Parathyroid adenoma (tissue), 2 donors: ENCODE results near the gene RIC3.

Experiments
- H2AFZ ChIP-seq: fragments of 300-600 bp; sonication (generic); one replicate; pipeline ENCODE4 v1.7.0; 2017; ENCODE audit warnings: antibody characterized with exemption, mild to moderate bottlenecking
- H3K27ac ChIP-seq: fragments of 300-600 bp; sonication (generic); one replicate; pipeline ENCODE4 v1.7.0; 2017
- H3K27me3 ChIP-seq: fragments of 300-600 bp; sonication (generic); one replicate; pipeline ENCODE4 v1.7.0; 2017; ENCODE audit warnings: low read length; ENCODE audit not compliant: control insufficient read depth, insufficient read depth
- H3K36me3 ChIP-seq: fragments of 300-600 bp; sonication (generic); one replicate; pipeline ENCODE4 v1.7.0; 2017; ENCODE audit warnings: low read length; ENCODE audit not compliant: control insufficient read depth, insufficient read depth
- H3K4me1 ChIP-seq: fragments of 300-600 bp; sonication (generic); one replicate; pipeline ENCODE4 v1.7.0; 2017; ENCODE audit warnings: control low read depth
- H3K4me2 ChIP-seq: fragments of 300-600 bp; sonication (generic); one replicate; pipeline ENCODE4 v1.7.0; 2017; ENCODE audit warnings: low read length
- H3K4me3 ChIP-seq: fragments of 300-600 bp; sonication (generic); one replicate; pipeline ENCODE4 v1.7.0; 2017; ENCODE audit warnings: low read depth, low read length
- H3K79me2 ChIP-seq: fragments of 300-600 bp; sonication (generic); one replicate; pipeline ENCODE4 v1.7.0; 2017; ENCODE audit warnings: control low read depth
- H3K9ac ChIP-seq: fragments of 300-600 bp; sonication (generic); one replicate; pipeline ENCODE4 v1.7.0; 2017; ENCODE audit warnings: mild to moderate bottlenecking
- H3K9me3 ChIP-seq: fragments of 300-600 bp; sonication (generic); one replicate; pipeline ENCODE4 v1.7.0; 2017; ENCODE audit warnings: low read length; ENCODE audit not compliant: control insufficient read depth
- TF ChIP-seq, protein P1 (sequence below): fragments of 300-600 bp; sonication (generic); IDR thresholded peaks from one replicate; pipeline ENCODE4 v1.7.0; 2017; ENCODE audit warnings: antibody characterized with exemption, mild to moderate bottlenecking
- donor health status: primary hyperparathyroidism.

RIC3 gene

DNA sequence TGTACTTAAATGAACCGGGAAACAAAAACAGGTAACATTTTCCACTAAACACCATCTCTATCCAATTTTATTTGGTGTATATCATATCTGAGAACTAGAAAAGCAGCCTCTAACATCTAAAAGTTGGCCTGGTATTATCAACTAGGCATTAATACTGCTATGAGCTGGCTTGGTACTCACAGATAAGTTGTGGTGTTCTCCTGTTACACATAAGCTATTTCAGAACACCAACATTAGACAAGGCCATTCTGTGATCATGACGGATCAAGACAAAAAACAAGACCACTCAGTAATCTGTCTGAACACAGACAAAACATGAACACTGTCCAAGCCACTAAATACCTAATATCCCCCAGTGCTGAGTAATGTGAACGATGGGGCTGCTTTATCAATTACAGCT, 11.9 kb downstream of the RIC3 start:
- H3K4me2 ChIP-seq = no peak overlapping the region
- H2AFZ ChIP-seq = no peak overlapping the region
- TF ChIP-seq, protein P1, sequence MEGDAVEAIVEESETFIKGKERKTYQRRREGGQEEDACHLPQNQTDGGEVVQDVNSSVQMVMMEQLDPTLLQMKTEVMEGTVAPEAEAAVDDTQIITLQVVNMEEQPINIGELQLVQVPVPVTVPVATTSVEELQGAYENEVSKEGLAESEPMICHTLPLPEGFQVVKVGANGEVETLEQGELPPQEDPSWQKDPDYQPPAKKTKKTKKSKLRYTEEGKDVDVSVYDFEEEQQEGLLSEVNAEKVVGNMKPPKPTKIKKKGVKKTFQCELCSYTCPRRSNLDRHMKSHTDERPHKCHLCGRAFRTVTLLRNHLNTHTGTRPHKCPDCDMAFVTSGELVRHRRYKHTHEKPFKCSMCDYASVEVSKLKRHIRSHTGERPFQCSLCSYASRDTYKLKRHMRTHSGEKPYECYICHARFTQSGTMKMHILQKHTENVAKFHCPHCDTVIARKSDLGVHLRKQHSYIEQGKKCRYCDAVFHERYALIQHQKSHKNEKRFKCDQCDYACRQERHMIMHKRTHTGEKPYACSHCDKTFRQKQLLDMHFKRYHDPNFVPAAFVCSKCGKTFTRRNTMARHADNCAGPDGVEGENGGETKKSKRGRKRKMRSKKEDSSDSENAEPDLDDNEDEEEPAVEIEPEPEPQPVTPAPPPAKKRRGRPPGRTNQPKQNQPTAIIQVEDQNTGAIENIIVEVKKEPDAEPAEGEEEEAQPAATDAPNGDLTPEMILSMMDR = no peak
- H3K4me3 ChIP-seq = no peak overlapping the region
- no peaks in the 10 kb centered on the region for H3K9me3 ChIP-seq
- no peaks in the 10 kb centered on the region for H3K79me2 ChIP-seq
- H3K9ac ChIP-seq = no peak overlapping the region
- H3K4me1 ChIP-seq = no peaks in the 10 kb centered on the region
- no peak overlapping the region for H3K27ac ChIP-seq
- no peaks in the 10 kb centered on the region for H3K27me3 ChIP-seq
- H3K36me3 ChIP-seq = no peaks in the 10 kb centered on the region

DNA sequence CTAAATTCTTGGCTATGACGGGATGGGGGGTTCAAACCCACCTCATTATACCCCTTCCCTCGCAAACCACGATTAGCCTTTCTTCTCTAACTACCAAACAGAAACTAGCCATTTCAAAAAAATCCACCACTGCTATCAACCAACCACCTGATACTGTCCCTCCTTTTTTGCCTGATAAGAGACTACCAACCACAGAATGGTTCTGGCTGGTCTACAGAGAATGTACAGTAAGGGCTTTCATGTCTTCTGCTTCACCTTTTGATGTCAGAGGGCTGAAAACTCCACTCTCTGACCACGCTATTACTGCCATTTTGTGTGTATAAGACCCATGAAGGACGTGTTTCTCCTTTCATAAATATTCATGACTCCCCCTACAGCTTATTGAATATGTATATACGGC, 19.1 kb downstream of the RIC3 start:
- H3K4me2 ChIP-seq = no peak overlapping the region
- no peaks in the 10 kb centered on the region for H3K36me3 ChIP-seq
- TF ChIP-seq, protein P1 = no peak
- no peak overlapping the region for H2AFZ ChIP-seq
- H3K9ac ChIP-seq = no peak overlapping the region
- no peak overlapping the region for H3K4me3 ChIP-seq
- H3K9me3 ChIP-seq = no peaks in the 10 kb centered on the region
- H3K79me2 ChIP-seq = peaks cover 2% of the 10 kb centered on the region
- H3K27me3 ChIP-seq = no peaks in the 10 kb centered on the region
- no peaks in the 10 kb centered on the region for H3K4me1 ChIP-seq
- no peak overlapping the region for H3K27ac ChIP-seq

DNA sequence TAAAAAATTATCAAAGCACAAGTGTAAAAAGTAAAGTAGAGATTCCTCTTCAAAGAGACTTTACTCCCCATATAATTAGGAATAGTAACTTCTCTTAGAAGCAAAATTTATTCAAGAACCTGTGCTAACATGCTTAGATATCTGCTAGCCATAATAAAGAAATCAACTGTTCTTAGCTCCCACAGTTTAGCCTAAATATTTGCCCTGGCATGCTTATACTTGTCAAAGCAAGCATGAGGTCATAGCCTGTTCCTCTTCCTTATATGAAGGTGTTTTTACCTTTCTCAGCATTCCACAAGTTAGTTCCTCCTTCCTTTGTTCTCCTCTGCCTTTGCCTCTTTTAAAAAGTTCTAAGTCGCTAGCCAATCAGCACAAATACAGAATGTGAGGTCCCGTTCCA, 30.3 kb downstream of the RIC3 start:
- Histone ChIP-seq H3K27ac (no peak overlapping the region), H3K9me3 (no peaks in the 10 kb centered on the region), H3K79me2 (no peaks in the 10 kb centered on the region), H3K4me2 (no peak overlapping the region), H3K36me3 (no peaks in the 10 kb centered on the region), H2AFZ (no peak overlapping the region), H3K9ac (no peak overlapping the region), H3K4me3 (no peak overlapping the region), H3K27me3 (no peaks in the 10 kb centered on the region), H3K4me1 (no peaks in the 10 kb centered on the region)
- TF ChIP-seq, protein P1 = no peak

DNA sequence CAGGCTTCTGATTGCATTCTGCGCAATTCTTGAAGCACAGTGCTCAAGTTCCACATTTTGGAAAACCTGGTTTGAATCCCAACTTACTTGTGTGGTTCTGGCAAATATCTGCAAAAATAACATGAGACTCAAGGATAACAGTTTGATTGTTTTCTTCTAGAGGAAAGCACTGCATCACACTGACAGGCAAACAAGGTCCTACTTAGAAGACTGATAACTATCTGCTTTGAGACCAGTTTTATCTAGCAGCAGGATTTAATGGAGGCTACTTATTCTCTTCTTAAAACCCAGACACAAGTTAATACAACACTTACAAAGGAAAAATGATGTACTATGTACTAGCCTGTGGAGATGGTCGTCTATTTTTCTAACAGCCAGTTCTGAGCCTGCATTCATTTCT, 41.4 kb downstream of the RIC3 start:
- no peaks in the 10 kb centered on the region for H3K79me2 ChIP-seq
- no peak overlapping the region for H3K27ac ChIP-seq
- no peak overlapping the region for H3K4me2 ChIP-seq
- no peak overlapping the region for H3K9ac ChIP-seq
- no peak overlapping the region for H3K4me3 ChIP-seq
- H3K9me3 ChIP-seq = no peaks in the 10 kb centered on the region
- H3K36me3 ChIP-seq = no peaks in the 10 kb centered on the region
- H3K4me1 ChIP-seq = no peaks in the 10 kb centered on the region
- no peak overlapping the region for H2AFZ ChIP-seq
- H3K27me3 ChIP-seq = no peaks in the 10 kb centered on the region
- TF ChIP-seq, protein P1 = no peak

DNA sequence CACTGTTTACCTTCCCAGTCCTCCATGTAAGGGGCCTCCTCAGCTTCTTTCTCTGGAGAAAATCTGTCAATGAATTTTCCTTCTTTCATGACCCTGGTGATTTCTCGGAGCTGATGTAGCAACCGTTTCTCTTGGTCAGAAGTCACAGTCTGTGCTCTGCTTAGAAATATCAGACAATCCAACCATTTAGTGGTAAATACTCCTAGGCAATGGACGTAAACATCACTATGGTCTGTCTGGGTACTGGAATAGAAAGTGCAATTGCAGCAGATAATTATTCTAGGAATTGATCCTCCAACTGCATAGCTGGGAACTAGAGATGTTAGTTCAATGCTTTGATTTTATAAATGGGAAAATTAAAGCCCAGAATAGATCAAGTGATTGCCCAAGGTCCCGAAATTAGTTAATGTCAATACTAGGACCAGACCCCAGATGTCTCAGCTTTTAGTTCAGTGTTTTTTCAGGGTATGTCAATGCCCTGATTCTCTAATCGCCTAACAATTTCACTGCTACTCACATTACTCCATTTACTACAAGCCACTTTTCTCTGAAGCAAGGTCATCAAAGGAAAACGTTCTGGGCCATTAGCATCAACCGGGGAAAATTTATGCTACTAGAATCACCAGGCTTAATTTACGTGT, 42.1 kb downstream of the RIC3 start:
- Histone ChIP-seq H3K4me2 (no peak overlapping the region), H3K27ac (no peak overlapping the region), H3K4me1 (no peaks in the 10 kb centered on the region), H3K79me2 (no peaks in the 10 kb centered on the region), H3K9me3 (no peaks in the 10 kb centered on the region), H3K9ac (no peak overlapping the region), H3K4me3 (no peak overlapping the region), H3K27me3 (no peaks in the 10 kb centered on the region), H3K36me3 (no peaks in the 10 kb centered on the region), H2AFZ (no peak overlapping the region)
- TF ChIP-seq, protein P1 = no peak
